Omental fat pad (tissue), 4 donors: ENCODE data around the gene SEMA6A. TPM values are rescaled to one million over a fixed set of nuclear protein-coding genes. Genes with fewer than 3 reads are reported as not detected.

ENCODE experiments used
- ATAC-seq: fragments of 150-250 bp; one replicate; pipeline ENCODE4 v1.9.1; 2016; ENCODE audit warnings: mild to moderate bottlenecking, moderate library complexity; ENCODE audit not compliant: low FRiP score
- DNase-seq: peaks from one replicate; pipeline ENCODE4 v3.0.0-alpha.2; 2019; ENCODE audit warnings: low spot score
- CTCF ChIP-seq, 3 donors: fragments of 450-650 bp; IDR thresholded peaks; one replicate each; pipeline ENCODE4 v1.5.1; 2016 to 2017; ENCODE audit warnings: antibody characterized with exemption in 3 of 3, mild to moderate bottlenecking in 3 of 3, moderate library complexity in 2 of 3
- total RNA-seq, 4 donors: library from RNA; depleted of rRNA; stranded (reverse); fragments of >200 nt; gene quantifications; one replicate each; pipeline ENCODE4 v1.1.0, GENCODE V29; 2016

Gene SEMA6A
- total RNA-seq, 4 donors from 2014 or later: 21.3 to 70.3 (median 40.9) TPM

- ATAC-seq: no peak
- no peak for TF ChIP-seq CTCF (IDR thresholded peaks at IDR 0.05)
Observed at GRCh38 chr5:116402235-116402634, 172.4 kb downstream of the SEMA6A start.

GRCh38 chr5:116401576-116401975 is 173.0 kb downstream of the SEMA6A start:
- TF ChIP-seq CTCF (IDR thresholded peaks at IDR 0.05): no peak
- DNase-seq: no peak
- ATAC-seq: no peak

More at GRCh38 chr5:116402235-116402634, 172.4 kb downstream of the SEMA6A start:
- DNase-seq: no peak

- DNase-seq (no peak), ATAC-seq (no peak)
- TF ChIP-seq CTCF (IDR thresholded peaks at IDR 0.05): no peak
Observed at GRCh38 chr5:116396476-116397099, 178.0 kb downstream of the SEMA6A start.

- no peak for DNase-seq
- TF ChIP-seq CTCF (IDR thresholded peaks at IDR 0.05): no peak
- ATAC-seq: no peak
Observed at GRCh38 chr5:116395631-116396203, 178.9 kb downstream of the SEMA6A start.

- ATAC-seq (no peak), DNase-seq (no peak)
- TF ChIP-seq CTCF (IDR thresholded peaks at IDR 0.05): no peak
Observed at GRCh38 chr5:116395226-116395625, 179.4 kb downstream of the SEMA6A start.

- no peak for TF ChIP-seq CTCF (IDR thresholded peaks at IDR 0.05)
- ATAC-seq (no peak), DNase-seq (no peak)
Observed at GRCh38 chr5:116394186-116394867, 180.3 kb downstream of the SEMA6A start.
